Fibroblast of the aortic adventitia (primary cell): ENCODE measurements around the gene STARD5. TPM values are rescaled to one million over a fixed set of nuclear protein-coding genes. Genes with fewer than 3 reads are reported as not detected.
A peak's percentile ranks its signal among the peaks of the same experiment; 100 is the strongest.
"Not testable (repeated sequence)": the region's sequence is repeated elsewhere in the genome, so short reads cannot be mapped to it uniquely, and the experiment has no call there.

Experiments
- DNase-seq: peaks from one replicate; pipeline ENCODE4 v3.0.0-alpha.2; 2010; ENCODE audit warnings: low read depth
- H3K4me3 ChIP-seq: 2 replicates; pipeline ENCODE4 v1.5.1; 2011; ENCODE audit warnings: low read depth, mild to moderate bottlenecking, control low read depth, low read length, moderate library complexity
- total RNA-seq: library from RNA; depleted of rRNA; stranded (reverse); fragments of >200 nt; gene quantifications from 2 replicates; pipeline ENCODE4 v1.2.3, GENCODE V29; 2012; ENCODE audit warnings: low replicate concordance
- TF ChIP-seq, protein P1 (sequence below): IDR thresholded peaks from 2 replicates; pipeline ENCODE4 v1.5.1; 2011; ENCODE audit warnings: mild to moderate bottlenecking, low read length, control low read depth, inconsistent platforms; ENCODE audit not compliant: insufficient read depth

Gene STARD5
- total RNA-seq, 1 donor, result 6.1 TPM

DNA sequence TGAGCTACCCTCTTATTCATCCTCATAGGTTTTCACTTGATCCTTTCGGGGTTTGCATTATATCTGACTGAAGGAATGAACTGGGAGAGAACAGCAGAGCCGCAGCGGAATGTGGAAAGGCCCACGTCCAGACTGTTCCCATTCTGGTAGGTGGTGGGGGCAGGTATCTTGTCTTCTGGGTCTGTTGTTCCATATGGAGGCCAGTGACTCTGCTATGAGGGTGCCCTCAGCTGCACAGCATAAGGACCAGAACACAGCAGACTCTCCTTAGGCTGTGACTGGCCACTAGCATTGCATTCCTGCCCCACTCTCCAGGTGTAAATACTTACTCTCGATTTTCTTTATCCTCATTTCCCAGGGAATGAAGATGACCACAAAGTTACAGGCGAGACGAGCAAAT is 38.0 kb upstream of the STARD5 start:
- TF ChIP-seq, protein P1, sequence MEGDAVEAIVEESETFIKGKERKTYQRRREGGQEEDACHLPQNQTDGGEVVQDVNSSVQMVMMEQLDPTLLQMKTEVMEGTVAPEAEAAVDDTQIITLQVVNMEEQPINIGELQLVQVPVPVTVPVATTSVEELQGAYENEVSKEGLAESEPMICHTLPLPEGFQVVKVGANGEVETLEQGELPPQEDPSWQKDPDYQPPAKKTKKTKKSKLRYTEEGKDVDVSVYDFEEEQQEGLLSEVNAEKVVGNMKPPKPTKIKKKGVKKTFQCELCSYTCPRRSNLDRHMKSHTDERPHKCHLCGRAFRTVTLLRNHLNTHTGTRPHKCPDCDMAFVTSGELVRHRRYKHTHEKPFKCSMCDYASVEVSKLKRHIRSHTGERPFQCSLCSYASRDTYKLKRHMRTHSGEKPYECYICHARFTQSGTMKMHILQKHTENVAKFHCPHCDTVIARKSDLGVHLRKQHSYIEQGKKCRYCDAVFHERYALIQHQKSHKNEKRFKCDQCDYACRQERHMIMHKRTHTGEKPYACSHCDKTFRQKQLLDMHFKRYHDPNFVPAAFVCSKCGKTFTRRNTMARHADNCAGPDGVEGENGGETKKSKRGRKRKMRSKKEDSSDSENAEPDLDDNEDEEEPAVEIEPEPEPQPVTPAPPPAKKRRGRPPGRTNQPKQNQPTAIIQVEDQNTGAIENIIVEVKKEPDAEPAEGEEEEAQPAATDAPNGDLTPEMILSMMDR, result no peak
- no peak overlapping the region for H3K4me3 ChIP-seq
- DNase-seq, result no peak

GRCh38 chr15:81360491-81360890 is 36.5 kb upstream of the STARD5 start:
- no peak overlapping the region for H3K4me3 ChIP-seq
- TF ChIP-seq, protein P1, result no peak
- DNase-seq, result no peak

DNA sequence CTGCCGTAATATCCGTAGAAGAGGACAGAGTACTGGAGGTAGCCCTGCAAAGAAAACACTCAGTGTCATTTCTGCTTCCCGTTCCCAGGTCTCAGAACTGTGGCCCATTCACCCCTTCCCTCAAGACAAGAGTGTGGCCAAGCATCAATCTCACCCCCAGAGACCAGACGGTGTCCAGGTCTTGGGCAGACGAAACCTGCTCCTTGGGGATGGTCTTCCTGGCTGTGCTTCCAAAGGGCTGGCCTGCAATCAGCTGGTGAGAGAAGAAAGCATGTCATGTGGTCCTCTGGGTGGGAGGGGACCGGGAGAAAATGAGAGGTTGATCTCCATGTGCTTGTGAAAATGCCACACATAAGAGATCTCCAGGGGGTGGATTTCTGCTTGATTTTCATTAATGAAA is 34.3 kb upstream of the STARD5 start:
- DNase-seq, result no peak
- TF ChIP-seq, protein P1, result no peak
- no peak overlapping the region for H3K4me3 ChIP-seq

DNA sequence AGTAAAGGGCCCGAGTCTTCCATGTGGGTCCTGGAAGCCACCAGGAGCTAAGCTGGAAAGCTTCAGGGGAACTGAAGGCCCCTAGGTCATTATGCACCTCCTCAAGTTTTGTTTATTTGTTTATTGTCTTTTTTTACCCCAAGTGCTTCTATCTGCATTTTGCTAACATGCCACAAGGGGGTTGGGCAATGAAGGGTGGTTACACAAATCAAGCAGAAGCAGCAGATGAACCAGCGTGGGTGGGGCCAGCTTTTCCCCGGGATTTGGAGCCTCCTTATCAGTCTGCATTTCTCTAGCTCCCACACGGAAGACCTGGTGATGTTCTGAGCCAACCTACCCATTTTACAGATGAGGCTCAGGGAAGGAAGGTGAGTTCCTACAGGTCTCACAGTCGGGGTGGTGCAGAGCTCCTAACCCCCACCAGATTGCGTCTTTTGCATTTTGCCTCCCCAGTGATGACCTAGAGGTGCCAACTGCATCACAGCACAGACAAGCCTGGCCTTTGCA is 33.3 kb upstream of the STARD5 start:
- TF ChIP-seq, protein P1, result peak; percentile 20
- no peak overlapping the region for H3K4me3 ChIP-seq
- no peak for DNase-seq

GRCh38 chr15:81356252-81356651 is 32.3 kb upstream of the STARD5 start:
- TF ChIP-seq, protein P1, result no peak
- no peak overlapping the region for H3K4me3 ChIP-seq

DNA sequence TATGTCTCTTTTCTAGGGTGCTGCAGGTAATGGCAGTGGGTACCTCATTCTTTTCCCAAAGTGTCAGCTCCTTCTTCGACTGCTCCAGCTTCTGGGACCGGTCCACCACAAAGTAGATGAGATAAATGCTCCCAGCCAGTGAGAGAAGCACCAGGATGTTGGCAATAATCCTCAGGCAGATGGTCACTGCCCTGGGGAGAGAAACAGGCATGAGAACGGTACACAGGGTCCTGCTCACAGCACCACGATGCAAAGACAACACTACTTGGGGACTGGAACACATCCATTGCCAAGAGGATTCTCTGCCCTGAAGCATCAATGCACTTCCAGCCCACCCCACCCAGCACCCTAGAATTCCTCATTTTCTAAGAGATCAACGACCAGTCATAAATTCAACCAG is 27.7 kb upstream of the STARD5 start:
- TF ChIP-seq, protein P1, result no peak
- DNase-seq, result no peak
- no peak overlapping the region for H3K4me3 ChIP-seq

More at GRCh38 chr15:81356252-81356651, 32.3 kb upstream of the STARD5 start:
- no peak for DNase-seq

GRCh38 chr15:81349271-81349670 is 25.3 kb upstream of the STARD5 start:
- TF ChIP-seq, protein P1, result no peak
- no peak for DNase-seq
- H3K4me3 ChIP-seq, result no peak overlapping the region

GRCh38 chr15:81348691-81349090 is 24.8 kb upstream of the STARD5 start:
- not testable (repeated sequence) for DNase-seq, H3K4me3 ChIP-seq
